Measurements from ENCODE around the gene RDH8. TPM values are rescaled to one million over a fixed set of nuclear protein-coding genes. Genes with fewer than 3 reads are reported as not detected.
A peak's percentile ranks its signal among the peaks of the same experiment; 100 is the strongest.

Gene RDH8
- total and polyA plus RNA-seq, 7 donors = not detected

DNA sequence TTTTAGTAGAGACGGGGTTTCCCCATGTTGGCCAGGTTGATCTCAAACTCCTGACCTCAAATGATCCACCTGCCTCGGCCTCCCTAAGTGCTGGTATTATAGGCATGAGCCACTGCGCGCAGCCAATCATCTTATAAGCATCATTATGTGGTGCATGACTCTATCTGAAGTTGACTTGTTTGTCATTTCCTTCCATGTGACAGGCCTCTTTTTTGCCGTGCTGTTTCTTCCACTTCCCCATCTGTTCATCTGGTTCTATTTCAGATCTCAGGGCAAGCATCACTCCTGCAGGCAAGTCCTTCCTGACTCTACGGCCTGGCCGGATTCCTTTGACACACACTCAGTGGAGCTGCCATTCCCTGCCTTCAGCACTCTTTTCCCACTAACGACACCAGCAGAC is 18.2 kb upstream of the RDH8 start:
- 75 to 77% methylated on average over 8 of the region's 8 CpGs for WGBS, 2 donors
- intact Hi-C loops (cut with DNase I) = no loop called here
- no peak overlapping the region for H3K27ac ChIP-seq
- peaks cover 0 to 5% (median 0%) of the 10 kb centered on the region in 4 donors for H3K36me3 ChIP-seq
- no peaks in the 10 kb centered on the region for H3K27me3 ChIP-seq
- no peaks in the 10 kb centered on the region for H3K9me3 ChIP-seq
- no peak for DNase-seq
- H3K4me3 ChIP-seq = no peak overlapping the region
- TF ChIP-seq EP300 (IDR thresholded peaks at IDR 0.05) (no peak), POLR2AphosphoS5 (IDR thresholded peaks at IDR 0.05) (no peak), POLR2A (IDR thresholded peaks at IDR 0.05) (no peak)
- TF ChIP-seq, protein P1, sequence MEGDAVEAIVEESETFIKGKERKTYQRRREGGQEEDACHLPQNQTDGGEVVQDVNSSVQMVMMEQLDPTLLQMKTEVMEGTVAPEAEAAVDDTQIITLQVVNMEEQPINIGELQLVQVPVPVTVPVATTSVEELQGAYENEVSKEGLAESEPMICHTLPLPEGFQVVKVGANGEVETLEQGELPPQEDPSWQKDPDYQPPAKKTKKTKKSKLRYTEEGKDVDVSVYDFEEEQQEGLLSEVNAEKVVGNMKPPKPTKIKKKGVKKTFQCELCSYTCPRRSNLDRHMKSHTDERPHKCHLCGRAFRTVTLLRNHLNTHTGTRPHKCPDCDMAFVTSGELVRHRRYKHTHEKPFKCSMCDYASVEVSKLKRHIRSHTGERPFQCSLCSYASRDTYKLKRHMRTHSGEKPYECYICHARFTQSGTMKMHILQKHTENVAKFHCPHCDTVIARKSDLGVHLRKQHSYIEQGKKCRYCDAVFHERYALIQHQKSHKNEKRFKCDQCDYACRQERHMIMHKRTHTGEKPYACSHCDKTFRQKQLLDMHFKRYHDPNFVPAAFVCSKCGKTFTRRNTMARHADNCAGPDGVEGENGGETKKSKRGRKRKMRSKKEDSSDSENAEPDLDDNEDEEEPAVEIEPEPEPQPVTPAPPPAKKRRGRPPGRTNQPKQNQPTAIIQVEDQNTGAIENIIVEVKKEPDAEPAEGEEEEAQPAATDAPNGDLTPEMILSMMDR (IDR thresholded peaks at IDR 0.05) = no peak
- H3K4me1 ChIP-seq = no peaks in the 10 kb centered on the region

DNA sequence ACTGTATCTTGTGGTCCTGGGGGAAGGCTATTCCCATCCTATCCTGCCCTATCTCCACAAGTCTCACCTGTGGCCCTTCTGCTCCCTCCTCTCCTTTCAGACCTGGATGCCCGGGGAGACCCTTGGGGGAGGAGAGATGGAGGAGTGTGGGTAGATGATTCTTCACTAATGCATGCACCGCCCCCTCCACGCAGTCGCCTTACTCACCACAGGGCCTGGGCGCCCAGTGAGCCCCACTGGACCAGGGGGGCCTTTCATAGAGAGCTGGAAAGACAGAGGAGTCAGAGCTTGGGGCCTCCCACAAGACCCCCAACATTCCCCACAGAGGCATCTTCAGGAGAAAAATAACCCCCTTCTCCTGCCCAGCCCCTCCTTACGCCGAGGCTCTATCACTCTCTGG is 17.3 kb upstream of the RDH8 start:
- Histone ChIP-seq H3K4me3 (no peak overlapping the region), H3K27ac (no peak overlapping the region), H3K9me3 (no peaks in the 10 kb centered on the region), H3K36me3 (peaks cover 0 to 5% (median 0%) of the 10 kb centered on the region in 4 donors), H3K4me1 (no peaks in the 10 kb centered on the region), H3K27me3 (no peaks in the 10 kb centered on the region)
- no peak for DNase-seq
- WGBS, 2 donors = 64 to 68% methylated on average over 7 of the region's 7 CpGs
- TF ChIP-seq, protein P1 (IDR thresholded peaks at IDR 0.05) = no peak
- TF ChIP-seq POLR2A (IDR thresholded peaks at IDR 0.05) (no peak), POLR2AphosphoS5 (IDR thresholded peaks at IDR 0.05) (no peak)
- intact Hi-C loops (cut with DNase I) = no loop called here

DNA sequence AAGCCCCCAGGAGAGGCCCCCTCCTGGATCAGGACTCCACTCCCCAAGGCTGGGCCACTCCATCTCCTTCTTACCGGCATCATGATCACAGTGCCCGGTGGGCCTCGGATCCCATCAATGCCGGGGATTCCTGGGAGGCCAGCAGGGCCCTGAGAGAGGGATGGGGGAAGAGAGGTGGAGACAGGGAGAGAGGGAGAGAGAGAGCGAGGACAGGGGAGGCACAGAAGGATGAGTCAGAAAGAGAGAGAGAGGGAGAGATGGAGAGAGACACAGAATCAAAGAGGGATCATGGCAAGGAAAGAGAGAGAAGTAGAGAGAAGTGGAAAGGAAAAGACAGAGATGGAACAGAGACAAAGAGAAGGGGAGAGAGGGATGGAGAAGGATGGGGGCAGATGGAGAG is 16.7 kb upstream of the RDH8 start:
- peaks cover 0 to 1% (median 0%) of the 10 kb centered on the region in 3 donors for H3K27me3 ChIP-seq
- intact Hi-C loops (cut with DNase I) = no loop called here

DNA sequence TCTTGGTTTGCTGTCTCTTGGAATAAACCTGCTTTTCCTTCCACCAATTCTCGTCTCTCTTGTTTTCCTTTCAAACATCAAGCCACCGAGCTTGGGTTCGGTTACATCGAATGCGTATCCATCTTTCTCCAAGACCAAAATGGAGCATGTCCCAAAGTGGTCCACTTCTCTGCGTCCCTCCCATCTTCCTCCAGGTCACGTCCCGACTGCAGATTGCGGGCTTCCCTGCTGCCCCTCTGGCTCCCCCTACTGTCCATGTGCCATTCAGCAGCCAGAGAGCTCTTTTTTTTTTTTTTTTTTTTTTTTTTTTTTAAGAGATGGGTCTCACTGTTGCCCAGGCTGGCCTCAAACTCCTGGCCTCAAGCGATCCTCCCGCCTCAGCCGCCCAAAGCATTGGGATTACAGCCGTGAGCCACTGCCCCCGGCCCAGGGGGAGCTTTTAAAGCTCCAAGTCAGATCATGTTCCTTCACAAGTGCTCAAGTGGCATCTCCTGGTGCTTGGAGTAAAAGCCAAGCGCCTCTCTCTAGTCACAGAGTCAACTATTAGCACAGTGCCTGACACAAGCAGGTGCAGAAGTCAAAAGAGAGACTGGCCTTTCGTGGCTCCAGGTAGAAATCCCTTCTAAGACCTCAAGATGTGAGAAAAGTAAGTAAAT is 13.0 kb upstream of the RDH8 start:
- 14% methylated on average over 16 of the region's 16 CpGs for WGBS, 2 donors
- no peaks in the 10 kb centered on the region for H3K9me3 ChIP-seq
- H3K27me3 ChIP-seq = peaks cover 0 to 13% (median 0%) of the 10 kb centered on the region in 3 donors
- H3K4me1 ChIP-seq = no peaks in the 10 kb centered on the region
- TF ChIP-seq, protein P1 (IDR thresholded peaks at IDR 0.05) = peak; percentile 29 to 48 (median 39)
- no peak for TF ChIP-seq POLR2AphosphoS5 (IDR thresholded peaks at IDR 0.05)
- no peak for TF ChIP-seq POLR2A (IDR thresholded peaks at IDR 0.05)
- no peak for TF ChIP-seq EP300 (IDR thresholded peaks at IDR 0.05)
- H3K4me3 ChIP-seq = no peak overlapping the region
- no peak overlapping the region for H3K27ac ChIP-seq
- DNase-seq = peak; percentile 84
- intact Hi-C loops (cut with DNase I) = no loop called here
- H3K36me3 ChIP-seq = no peaks in the 10 kb centered on the region

More for the DNA sequence above, 16.7 kb upstream of the RDH8 start:
- no peak for TF ChIP-seq POLR2AphosphoS5 (IDR thresholded peaks at IDR 0.05)
- TF ChIP-seq, protein P1 (IDR thresholded peaks at IDR 0.05) = no peak
- TF ChIP-seq POLR2A (IDR thresholded peaks at IDR 0.05) = no peak
- TF ChIP-seq EP300 (IDR thresholded peaks at IDR 0.05) = no peak
- H3K27ac ChIP-seq = no peak overlapping the region
- no peak overlapping the region for H3K4me3 ChIP-seq
- H3K4me1 ChIP-seq = no peaks in the 10 kb centered on the region
- WGBS, 2 donors = 62 to 65% methylated on average over 5 of the region's 5 CpGs
- no peak for DNase-seq
- H3K36me3 ChIP-seq = peaks cover 0 to 5% (median 0%) of the 10 kb centered on the region in 4 donors
- no peaks in the 10 kb centered on the region for H3K9me3 ChIP-seq

DNA sequence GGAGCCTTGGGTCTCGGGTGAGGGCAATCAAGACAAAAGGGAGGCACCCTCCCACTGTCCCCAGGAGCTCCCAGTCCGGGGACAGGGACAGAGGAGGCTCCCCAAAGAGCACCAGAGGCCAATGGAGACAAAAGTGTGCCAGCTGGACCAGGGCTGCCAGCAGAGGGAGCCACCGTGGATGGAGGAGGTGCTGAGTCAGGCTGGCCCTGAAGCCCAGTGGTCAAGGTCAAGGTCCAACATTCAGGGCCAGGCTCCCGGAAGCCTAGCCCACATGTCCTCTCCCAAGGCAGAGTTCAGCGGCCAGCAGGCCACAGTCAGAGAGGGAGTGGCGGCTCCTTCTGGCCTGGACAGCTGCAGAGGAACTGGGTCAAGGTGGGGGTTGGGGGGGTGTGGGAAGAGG is 11.4 kb upstream of the RDH8 start:
- no peak overlapping the region for H3K4me3 ChIP-seq
- peaks cover 0 to 27% (median 0%) of the 10 kb centered on the region in 3 donors for H3K27me3 ChIP-seq
- no peaks in the 10 kb centered on the region for H3K4me1 ChIP-seq
- TF ChIP-seq EP300 (IDR thresholded peaks at IDR 0.05) (no peak), POLR2AphosphoS5 (IDR thresholded peaks at IDR 0.05) (no peak), POLR2A (IDR thresholded peaks at IDR 0.05) (no peak)
- TF ChIP-seq, protein P1 (IDR thresholded peaks at IDR 0.05) = peak in 1 of 4 experiments; percentile 25
- WGBS, 2 donors = 19 to 56% methylated on average over 6 of the region's 6 CpGs
- H3K36me3 ChIP-seq = no peaks in the 10 kb centered on the region
- intact Hi-C loops (cut with DNase I) = no loop called here
- no peak for DNase-seq
- H3K9me3 ChIP-seq = no peaks in the 10 kb centered on the region
- H3K27ac ChIP-seq = peak overlapping the region in 1 of 4 donors; percentile 5
